ENCODE data around the gene TRPM8.
"Not testable (repeated sequence)": the region's sequence is repeated elsewhere in the genome, so short reads cannot be mapped to it uniquely, and the experiment has no call there.

TRPM8 gene

DNA sequence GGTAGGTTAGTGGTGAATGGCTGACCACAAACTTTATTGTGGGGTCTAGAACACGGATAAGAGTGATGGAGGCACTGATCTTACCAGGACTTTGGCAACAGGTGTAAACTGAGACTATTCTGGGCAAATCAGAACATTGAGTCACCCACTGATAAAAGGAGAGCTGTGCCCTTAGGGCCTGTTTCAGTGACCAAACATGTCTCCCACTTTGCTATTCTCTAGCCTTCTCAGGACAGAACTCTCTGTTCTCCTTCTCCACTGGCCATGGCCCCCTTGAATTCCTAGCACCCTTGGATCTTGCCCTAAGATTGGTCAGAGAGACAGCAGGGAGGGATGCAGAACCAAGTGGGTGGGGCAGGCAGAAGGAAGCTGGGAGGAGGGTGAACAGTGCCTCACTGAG, 18.3 kb downstream of the TRPM8 start:
- no peak for DNase-seq (ENCODE audit: extremely low read depth in 1 of 2, low read depth in 1 of 2)

DNA sequence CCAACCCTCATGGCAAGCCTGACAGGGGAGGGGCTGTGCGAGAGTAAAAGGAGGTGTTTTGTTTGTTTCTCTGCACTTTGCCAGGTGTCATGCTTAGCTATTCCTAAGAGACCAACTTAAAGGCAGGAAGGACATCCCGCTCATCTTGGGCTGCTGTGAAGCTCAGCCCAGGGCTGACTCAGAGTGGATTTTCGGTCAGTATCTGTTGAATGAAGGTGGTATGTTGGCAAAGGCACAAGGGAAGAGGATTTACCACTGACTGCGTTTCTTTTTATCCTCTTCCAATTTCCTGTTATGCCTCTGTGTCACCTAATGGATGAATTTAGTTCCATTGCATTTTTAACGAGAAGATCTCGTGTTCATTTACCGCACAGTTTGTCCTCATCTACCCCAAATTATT, 18.9 kb downstream of the TRPM8 start:
- no peak for DNase-seq (ENCODE audit: extremely low read depth in 1 of 2, low read depth in 1 of 2)

DNA sequence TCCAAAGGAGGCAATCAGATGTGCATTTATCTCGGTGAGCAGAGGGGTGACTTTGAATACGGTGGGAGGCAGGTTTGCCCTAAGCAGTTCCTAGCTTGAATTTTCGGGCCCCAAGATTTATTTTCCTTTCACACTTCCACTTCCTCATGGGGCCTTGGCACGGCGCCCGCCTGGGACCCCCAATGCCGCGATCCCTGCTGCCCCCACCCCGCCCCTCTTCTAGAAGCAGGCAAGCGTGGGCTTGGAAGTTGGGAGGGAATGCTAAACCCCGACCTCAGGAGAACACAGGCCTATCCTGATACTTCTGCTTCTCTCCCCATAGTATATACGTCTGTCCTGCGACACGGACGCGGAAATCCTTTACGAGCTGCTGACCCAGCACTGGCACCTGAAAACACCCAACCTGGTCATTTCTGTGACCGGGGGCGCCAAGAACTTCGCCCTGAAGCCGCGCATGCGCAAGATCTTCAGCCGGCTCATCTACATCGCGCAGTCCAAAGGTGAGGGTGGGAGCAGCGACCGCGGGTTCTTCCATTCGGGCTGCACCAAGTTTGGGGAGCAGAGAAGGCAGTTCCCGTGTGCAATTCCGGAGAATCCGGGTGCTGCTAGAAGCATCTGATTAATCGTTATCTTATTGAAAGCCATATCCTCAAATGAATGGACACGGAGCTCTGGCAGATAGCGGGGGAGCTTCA, 21.6 kb downstream of the TRPM8 start:
- no peak for DNase-seq (ENCODE audit: extremely low read depth in 1 of 2, low read depth in 1 of 2)

DNA sequence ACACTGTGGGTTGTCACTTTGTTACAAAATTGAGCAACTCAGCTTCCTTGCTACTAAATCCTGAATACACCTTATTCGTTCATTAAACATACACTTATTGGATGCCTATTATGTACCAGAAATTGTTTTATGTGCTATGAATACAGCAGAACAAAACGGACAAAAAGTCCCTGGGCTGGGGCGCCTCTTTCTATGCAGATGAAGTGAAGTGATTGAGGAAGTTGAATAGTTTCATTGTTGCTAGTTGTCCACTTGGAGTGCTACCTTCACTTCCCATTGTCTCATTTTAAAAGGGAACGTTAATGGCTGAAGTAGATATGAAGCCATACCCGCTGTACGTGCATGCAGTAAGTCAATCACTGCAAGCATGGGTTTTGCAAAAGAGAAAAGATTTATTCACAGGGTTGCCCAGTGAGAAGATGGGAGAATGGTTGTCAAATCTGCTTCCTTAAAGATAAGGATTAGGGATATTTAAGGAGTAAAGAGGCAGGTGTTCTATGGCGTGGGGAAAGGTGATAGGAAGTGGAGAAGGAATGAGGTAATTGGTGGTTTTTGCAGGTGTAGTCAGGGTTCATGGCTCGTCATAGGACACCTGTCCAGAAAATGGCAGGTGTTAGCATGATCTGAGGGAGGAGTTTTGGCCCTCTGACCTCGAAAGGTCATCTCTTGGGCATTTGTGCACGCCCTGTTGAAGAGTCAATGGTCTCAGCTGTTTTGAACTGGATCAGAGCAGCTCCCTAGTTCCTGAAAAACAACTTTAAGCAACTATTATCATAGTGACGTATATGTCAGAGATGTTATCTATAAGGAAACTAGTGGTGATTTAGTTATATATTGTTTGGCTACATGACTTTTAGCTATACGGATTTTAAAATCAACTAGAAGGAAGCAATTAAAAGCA, 23.5 kb downstream of the TRPM8 start:
- no peak for DNase-seq (ENCODE audit: extremely low read depth in 1 of 2, low read depth in 1 of 2)

DNA sequence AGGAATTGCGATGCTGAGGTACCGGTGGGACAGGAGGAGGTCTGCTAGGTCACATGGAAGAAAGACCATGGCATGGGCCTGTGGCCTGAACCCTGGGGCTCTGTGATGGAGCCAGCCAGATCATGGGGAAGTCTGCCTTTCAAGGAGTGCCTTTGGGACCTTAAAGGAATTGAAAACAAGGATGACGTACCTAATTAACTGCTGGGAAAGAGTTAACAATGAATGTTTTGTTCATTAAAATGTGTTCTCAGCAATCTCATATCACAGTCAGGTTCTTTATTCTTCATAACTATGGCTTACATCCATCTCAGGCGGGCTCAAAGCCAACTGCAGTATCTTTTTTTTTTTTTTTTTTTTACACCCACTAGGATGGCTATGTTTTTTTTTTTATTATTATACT, 25.6 kb downstream of the TRPM8 start:
- DNase-seq (ENCODE audit: extremely low read depth in 1 of 2, low read depth in 1 of 2): no peak

DNA sequence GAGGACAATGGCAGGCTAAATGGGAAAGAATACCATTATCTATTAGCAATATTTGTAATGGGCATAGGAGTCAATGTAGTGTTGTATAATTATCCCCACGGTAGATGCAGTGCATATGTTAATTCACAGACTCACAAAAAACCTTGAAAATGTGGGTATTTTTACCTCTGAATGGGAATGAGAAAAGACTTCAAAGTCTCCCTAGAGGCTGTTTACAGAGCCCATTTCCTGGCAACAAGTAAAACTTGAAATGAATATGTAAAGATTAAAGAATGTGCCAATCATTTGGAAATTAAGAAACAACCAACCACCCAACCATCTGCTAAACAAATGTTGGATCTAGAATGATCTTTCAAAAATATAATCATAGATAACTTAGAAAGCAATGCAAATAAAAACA, 27.1 kb downstream of the TRPM8 start:
- DNase-seq (ENCODE audit: extremely low read depth in 1 of 2, low read depth in 1 of 2): no peak

DNA sequence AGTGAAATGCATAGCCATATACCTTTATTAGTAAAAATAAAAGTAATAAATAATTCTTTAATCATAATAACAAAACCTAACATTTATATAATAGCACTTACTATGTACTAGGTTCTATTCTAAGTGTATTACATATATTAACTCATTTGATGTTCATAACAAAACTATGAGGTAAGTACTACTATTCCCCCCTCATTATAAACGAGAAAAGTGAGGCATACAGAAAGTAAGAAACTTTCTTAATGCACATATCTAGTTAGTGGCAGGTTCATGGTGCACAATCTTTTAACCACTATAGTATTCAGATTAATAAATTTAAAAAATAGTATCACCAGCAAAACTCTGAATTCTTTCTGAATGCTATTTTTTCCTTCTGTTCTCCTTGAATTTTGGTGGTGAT, 27.5 kb downstream of the TRPM8 start:
- DNase-seq (ENCODE audit: extremely low read depth in 1 of 2, low read depth in 1 of 2): no peak

DNA sequence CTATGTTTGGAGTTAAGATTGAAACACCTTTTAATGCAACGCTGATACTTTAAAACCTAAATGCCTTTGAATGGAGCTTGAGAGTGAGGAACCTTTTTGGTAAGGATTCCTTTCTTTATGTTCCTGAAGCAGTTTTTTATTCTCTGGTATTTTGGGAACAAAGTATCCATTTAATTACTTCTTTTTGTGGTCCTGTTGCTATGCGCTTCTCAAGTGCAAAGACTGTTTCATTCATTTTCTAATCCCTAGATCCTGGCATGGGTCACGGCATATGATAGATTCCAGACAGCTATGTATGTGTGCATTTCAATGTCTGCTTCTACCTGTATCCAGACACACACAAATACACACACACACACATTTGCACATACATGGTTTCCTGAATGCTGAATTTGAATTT, 28.0 kb downstream of the TRPM8 start:
- no peak for DNase-seq (ENCODE audit: extremely low read depth in 1 of 2, low read depth in 1 of 2)

DNA sequence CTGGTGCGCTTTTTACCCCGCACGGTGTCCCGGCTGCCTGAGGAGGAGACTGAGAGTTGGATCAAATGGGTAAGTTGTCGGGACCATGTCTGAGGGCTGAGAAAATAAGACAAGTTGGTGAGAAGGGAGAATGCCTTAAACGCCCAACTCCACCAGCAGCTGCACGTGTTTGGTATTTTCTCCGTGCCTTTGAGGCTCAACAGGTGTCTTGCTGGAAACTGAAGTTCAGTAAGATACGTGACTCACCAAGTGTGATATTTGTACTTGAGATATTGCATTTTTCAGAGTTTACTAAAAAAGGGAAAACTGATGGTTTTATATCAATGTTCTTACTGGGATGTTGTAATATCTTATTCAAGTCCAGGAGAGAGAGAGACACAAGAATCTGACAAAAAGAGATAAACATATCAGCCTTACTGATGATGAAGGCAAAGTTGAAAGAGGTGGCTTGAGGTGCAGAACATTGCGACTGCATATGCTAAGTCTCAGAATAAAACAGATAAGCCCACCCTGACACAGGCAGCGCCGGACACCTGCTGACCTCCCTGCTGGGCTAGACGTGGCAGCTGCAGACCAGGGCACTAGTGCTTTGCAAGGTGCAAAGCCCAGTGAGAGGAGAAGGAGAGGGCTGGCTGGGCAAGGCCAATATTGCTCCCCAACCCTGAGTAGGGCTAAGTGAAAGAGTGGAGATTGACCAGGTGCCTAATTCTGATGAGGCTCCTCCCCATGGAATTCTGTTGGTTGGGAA, 33.1 kb downstream of the TRPM8 start:
- DNase-seq (ENCODE audit: extremely low read depth in 1 of 2, low read depth in 1 of 2): no peak

DNA sequence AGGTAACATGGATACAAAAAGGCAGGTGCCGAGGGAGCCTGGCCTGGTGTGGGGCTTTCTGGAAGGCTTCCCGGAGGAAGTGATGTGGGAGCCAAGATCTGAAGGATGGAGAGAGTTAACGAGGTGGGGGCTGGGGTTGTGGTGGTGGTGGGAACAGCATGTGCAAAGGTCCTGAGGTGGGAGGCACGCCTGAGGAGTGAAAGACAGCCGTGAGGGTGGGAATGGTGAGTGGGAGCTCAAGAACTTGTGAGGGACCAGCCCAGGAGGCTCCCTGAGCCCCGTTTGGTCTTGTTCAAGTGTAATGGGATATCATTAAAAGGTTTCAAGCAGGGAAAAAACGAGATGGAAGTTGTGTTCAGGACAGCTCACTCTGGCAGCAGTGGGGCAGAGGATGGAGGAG, 35.2 kb downstream of the TRPM8 start:
- no peak for DNase-seq (ENCODE audit: extremely low read depth in 1 of 2, low read depth in 1 of 2)

DNA sequence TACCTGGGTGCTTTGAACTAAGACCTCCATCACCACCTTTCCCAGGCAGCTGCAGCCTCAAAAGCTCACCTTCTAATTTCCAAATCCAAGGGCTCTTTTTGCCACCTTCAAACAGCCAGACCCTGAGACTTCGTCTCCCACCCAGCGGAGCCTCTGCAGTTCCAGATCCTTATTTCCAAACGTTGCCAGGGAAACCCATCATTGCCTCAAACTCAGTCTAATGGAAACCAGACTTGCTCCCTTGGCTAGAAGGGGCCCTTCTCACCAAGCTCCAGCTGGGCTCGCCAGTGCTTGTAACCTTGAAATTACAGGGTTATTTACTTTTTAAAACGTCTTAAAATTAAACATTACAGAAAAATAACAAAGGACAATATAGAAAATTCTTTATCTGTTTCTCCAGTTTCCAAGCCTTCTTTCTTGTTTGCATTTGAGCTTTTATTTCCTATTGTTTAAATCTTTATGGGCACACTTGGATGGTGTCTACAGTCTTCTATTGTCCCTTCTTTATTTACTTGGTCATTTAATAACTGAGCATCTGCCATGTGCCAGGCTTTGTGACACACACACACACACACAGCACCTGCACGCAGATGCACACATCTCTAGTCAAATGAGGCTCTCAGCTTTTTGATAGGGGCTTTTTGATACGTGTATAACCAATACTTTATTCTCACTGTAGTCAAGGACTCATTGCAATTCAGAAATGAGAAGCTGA, 36.1 kb downstream of the TRPM8 start:
- no peak for DNase-seq (ENCODE audit: extremely low read depth in 1 of 2, low read depth in 1 of 2)

DNA sequence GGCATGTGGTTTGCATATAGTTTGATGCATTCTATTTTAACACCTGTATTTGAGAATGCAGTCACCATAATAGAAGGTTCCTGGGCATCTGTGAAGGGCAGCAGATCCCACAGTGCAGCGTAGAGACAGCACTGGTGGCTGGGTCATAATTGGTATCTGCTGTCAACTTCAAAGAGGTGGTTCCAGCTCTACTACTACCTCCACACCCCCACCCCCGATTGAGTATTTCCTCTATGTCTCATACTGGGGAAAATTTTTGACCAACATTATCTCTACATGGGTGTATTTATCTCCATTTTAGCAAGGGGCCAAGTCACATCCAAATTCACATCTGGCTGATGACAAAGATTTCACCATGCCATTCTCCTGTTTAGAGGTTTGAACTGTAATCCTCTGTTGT, 43.0 kb downstream of the TRPM8 start:
- no peak for DNase-seq (ENCODE audit: extremely low read depth in 1 of 2, low read depth in 1 of 2)

DNA sequence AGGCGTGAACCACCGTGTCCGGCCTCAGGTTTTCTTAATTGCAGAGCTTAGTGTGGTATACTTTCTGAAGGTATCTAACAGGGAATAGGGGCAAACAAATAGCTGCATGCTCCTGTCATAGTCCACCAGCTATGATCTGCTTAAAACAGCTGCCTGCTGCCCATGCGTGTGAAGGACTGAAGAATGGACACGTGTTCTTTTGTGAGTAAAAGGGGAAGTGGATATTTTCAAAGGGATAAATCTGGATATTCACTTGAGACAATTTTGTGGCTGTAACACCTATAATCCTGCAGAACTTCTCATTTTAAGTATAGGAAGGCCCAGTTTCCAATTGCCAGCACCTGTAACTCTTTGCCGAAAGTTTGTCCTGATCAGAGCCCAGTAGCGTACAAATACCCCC, 44.7 kb downstream of the TRPM8 start:
- DNase-seq (ENCODE audit: extremely low read depth in 1 of 2, low read depth in 1 of 2): no peak

DNA sequence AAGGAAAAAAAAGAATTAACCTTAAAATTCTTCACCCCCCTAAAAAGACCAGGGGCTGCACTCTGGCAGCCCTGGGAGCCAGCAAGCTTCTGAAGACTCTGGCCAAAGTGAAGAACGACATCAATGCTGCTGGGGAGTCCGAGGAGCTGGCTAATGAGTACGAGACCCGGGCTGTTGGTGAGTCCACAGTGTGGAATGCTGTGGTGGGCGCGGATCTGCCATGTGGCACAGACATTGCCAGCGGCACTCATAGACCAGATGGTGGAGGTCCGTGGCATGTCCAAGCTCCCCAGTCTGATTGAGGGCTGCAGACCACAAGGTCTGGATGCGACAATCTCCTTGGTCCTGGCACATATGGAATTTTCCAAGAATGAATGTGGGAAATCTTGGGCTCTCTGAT, 47.4 kb downstream of the TRPM8 start:
- no peak for DNase-seq (ENCODE audit: extremely low read depth in 1 of 2, low read depth in 1 of 2)

DNA sequence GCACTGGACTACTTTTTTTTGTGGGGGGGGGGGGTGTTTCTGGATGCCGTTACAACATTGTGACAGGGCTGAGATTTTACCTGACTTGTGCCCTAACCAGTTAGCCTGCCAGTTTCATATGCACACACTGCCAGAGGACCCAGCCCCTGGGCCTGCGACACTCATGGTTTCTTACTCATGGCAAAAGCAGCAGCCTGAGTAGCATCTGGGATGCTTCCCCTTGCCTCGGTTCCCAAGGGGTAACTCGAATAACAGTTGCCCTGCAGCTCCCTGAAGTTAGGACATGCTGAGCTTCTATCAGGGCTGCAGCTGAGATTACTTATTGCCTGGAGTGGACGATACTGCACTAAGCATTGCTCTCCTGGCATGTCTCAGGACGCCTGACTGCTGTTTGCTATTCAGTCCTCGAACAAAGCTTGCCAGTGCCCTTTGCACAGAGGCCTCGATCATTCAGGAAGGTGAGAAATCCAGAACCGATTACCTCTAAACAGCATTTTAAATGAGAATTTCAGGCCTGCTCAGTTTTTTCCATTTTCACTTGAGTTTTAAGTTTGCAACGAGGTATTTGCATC, 47.9 kb downstream of the TRPM8 start:
- no peak for DNase-seq (ENCODE audit: extremely low read depth in 1 of 2, low read depth in 1 of 2)

DNA sequence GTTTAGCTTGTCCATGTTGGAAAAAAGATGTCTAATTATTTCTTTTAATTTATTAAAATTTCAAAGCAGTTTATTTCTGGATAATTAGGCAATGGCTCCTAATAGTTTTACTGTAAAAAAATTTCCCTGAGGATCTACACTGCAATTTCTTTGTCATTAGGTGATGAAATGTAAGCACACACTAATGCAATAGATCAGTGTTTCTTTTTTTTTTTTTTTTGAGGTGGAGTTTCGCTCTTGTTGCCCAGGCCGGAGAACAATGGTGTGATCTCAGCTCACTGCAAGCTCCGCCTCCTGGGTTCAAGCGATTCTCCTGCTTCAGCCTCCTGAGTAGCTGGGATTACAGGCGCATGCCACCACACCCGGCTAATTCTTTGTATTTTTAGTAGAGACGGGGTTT, 48.5 kb downstream of the TRPM8 start:
- DNase-seq (ENCODE audit: extremely low read depth in 1 of 2, low read depth in 1 of 2): not testable (repeated sequence)

DNA sequence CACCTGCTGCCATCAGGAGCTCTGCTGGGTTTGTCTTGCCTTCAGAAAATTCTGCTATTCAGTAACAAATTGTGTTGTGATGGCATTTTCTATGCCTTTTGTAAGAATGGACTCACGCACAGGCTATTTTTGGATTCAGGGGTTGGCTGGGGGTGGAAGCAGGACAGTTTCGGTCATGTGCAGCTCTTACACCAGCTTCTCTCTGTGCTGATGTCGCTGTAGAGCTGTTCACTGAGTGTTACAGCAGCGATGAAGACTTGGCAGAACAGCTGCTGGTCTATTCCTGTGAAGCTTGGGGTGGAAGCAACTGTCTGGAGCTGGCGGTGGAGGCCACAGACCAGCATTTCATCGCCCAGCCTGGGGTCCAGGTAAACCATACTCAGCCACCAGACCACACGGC, 49.2 kb downstream of the TRPM8 start:
- no peak for DNase-seq (ENCODE audit: extremely low read depth in 1 of 2, low read depth in 1 of 2)

DNA sequence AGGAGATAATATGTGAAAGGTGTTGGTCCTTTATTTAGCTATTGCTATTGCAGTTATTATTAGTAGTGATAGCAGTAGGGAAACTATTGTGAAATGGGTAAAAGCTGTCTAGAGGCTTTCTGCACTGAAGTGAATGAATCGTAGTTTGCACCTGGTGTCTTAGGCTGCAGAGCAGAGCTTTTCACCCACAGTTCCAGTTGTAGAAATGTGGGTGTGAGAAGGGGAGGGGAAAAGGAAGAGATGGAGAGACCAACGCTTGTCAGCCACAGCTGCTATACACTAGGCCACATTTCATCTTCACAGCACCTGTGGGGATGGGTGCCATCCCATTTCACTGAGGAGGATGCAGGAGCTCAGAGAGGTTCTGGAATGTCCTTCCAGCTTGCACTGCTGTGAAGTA, 50.0 kb downstream of the TRPM8 start:
- no peak for DNase-seq (ENCODE audit: extremely low read depth in 1 of 2, low read depth in 1 of 2)

DNA sequence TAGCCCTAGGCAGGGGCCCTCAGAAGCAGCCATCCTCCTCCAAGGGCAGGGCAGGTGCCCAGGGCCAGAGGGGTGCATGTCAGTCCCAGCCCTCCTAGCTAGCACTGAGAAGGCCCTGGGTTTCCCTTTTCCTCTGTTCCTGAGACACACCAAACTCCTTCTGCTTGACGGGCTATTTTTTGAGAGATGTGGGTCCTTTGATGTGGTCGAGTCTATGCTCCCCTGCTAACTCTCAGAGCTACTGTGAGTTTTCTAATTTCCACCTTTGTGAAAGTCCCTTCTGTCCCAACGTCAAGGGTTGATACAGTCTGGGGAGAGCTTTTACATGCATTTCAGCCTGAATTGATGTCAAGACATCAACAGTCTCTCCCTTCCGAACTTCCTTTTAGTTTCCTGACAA, 51.4 kb downstream of the TRPM8 start:
- DNase-seq (ENCODE audit: extremely low read depth in 1 of 2, low read depth in 1 of 2): no peak

DNA sequence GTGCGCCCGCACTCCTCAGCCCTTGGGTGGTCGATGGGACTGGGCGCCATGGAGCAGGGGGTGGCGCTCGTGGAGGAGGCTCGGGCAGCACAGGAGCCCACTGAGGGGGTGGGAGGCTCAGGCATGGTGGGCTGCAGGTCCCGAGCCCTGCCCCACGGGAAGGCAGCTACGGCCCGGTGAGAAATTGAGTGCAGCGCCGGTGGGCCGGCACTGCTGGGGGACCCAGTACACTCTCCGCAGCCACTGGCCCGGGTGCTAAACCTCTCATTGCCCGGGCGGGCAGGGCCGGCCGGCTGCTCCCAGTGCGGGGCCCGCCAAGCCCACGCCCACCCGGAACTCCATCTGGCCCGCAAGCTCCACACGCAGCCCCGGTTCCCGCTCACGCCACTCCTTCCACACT, 55.3 kb downstream of the TRPM8 start:
- DNase-seq (ENCODE audit: extremely low read depth in 1 of 2, low read depth in 1 of 2): not testable (repeated sequence)

All from activated CD8-positive, alpha-beta memory T cell treated with anti-CD3 and anti-CD28 coated beads for 1 hour (primary cell).